SKM-1 (cell line): ENCODE measurements around the gene SND1.

Experiments
- DNase-seq: peaks from one replicate; lab custom pipeline; 2025; ENCODE audit not compliant: unreplicated experiment; lab: John Stamatoyannopoulos, UW

SND1 gene

GRCh38 chr7:127862525-127862924 is 210.5 kb downstream of the SND1 start:
- no peak for DNase-seq

GRCh38 chr7:127863082-127863481 is 211.1 kb downstream of the SND1 start:
- DNase-seq: no peak

- no peak for DNase-seq
These were observed 213.5 kb downstream of the SND1 start for GRCh38 chr7:127865466-127865865.

GRCh38 chr7:127870231-127870907 is 218.4 kb downstream of the SND1 start:
- no peak for DNase-seq

- no peak for DNase-seq
These were observed 219.2 kb downstream of the SND1 start for GRCh38 chr7:127871226-127871625.

GRCh38 chr7:127872122-127872521 is 220.1 kb downstream of the SND1 start:
- no peak for DNase-seq

- no peak for DNase-seq
These were observed 221.2 kb downstream of the SND1 start for GRCh38 chr7:127873151-127873550.

- no peak for DNase-seq
These were observed 222.0 kb downstream of the SND1 start for GRCh38 chr7:127873715-127874636.

- no peak for DNase-seq
These were observed 223.1 kb downstream of the SND1 start for GRCh38 chr7:127874951-127875608.

GRCh38 chr7:127876393-127876792 is 224.4 kb downstream of the SND1 start:
- DNase-seq: no peak

GRCh38 chr7:127877951-127878350 is 226.0 kb downstream of the SND1 start:
- DNase-seq: no peak

GRCh38 chr7:127878791-127879190 is 226.8 kb downstream of the SND1 start:
- no peak for DNase-seq

GRCh38 chr7:127879436-127879835 is 227.4 kb downstream of the SND1 start:
- DNase-seq: no peak

GRCh38 chr7:127879942-127880341 is 227.9 kb downstream of the SND1 start:
- no peak for DNase-seq

GRCh38 chr7:127880454-127880853 is 228.5 kb downstream of the SND1 start:
- no peak for DNase-seq

- no peak for DNase-seq
These were observed 229.6 kb downstream of the SND1 start for GRCh38 chr7:127881564-127881963.

GRCh38 chr7:127882313-127882920 is 230.4 kb downstream of the SND1 start:
- no peak for DNase-seq

GRCh38 chr7:127884066-127884559 is 232.1 kb downstream of the SND1 start:
- no peak for DNase-seq

- no peak for DNase-seq
These were observed 233.3 kb downstream of the SND1 start for GRCh38 chr7:127885222-127885772.

- no peak for DNase-seq
These were observed 233.8 kb downstream of the SND1 start for GRCh38 chr7:127885843-127886242.

- DNase-seq: no peak
These were observed 234.3 kb downstream of the SND1 start for GRCh38 chr7:127886248-127886647.
